DMS79 treated with DMSO at 0.1 percent for 48 hours (cell line): Measurements from ENCODE around the gene OTOGL.
"Not testable (repeated sequence)": the region's sequence is repeated elsewhere in the genome, so short reads cannot be mapped to it uniquely, and the experiment has no call there.

ENCODE experiments used
- DNase-seq: peaks from one replicate; lab custom pipeline; 2025; lab: John Stamatoyannopoulos, UW

The OTOGL gene

DNA sequence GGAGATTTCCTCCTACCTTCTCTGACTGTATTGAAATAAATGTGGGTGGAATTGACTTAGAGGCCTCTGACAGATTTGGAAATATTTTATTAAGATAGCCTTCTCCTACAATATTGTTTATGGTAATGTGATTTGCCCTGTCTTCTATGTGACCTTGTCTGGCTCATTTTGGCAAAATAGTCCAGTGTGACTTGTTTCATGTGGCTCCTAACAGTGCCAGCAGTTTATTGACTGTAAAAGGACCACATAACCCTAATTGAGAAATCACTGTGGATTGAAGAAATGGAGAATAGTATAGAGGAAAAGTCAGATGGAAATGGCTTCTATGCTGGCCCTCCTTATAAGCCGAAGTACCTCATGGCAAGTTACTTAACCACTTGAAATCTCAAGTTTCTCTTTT is 173.8 kb downstream of the OTOGL start:
- DNase-seq, result peak; percentile 43

GRCh38 chr12:80277732-80278131 is 178.4 kb downstream of the OTOGL start:
- no peak for DNase-seq

GRCh38 chr12:80282226-80282625 is 182.9 kb downstream of the OTOGL start:
- DNase-seq, result no peak

DNA sequence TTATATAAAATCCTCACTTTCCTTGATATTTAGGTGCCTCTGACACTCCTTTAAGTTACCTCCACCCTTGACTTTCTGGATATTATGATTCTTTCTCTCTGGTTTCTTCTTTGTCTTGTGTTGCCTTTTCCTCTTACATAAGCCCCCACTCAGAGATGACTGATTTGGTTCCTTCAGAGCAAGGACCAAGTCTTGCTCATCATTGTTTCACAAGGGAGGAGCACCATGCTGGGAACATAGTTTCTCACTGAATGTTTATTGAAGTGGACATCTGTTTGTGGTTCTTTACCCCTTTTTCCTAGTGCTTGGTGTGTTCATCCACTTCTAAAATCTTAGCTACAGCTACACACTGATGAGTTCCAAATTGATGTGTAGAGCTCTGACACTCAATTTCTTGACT is 183.4 kb downstream of the OTOGL start:
- no peak for DNase-seq

DNA sequence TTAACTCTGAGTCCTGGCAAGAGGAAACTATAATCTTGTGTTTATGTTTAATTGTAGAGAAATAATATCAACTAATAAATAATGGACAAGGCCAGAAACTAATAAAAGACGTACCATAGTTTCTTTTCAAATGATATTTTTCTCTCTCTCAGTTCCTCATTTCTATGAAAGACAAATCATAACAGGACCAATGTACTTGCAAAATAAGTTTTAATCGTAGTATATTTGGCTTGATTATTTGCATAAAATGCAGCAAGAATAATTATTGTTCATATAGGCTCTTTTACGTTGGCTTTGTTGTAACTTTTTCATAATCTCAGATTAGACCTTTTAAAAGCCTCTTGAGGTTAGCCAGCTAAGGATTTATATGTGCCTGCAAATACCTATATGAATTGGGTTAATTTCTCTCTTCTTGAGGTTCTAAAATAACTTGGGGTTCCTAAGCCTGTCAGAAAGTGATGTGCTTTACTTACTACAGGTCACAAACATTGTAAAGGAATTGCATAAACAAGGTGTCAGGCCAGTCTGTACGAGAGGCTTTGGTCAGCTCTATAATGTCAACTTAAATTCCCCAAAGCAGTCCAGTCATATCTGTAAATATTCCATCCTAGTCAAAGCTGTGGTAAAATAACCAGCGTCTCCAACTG is 191.9 kb downstream of the OTOGL start:
- no peak for DNase-seq

DNA sequence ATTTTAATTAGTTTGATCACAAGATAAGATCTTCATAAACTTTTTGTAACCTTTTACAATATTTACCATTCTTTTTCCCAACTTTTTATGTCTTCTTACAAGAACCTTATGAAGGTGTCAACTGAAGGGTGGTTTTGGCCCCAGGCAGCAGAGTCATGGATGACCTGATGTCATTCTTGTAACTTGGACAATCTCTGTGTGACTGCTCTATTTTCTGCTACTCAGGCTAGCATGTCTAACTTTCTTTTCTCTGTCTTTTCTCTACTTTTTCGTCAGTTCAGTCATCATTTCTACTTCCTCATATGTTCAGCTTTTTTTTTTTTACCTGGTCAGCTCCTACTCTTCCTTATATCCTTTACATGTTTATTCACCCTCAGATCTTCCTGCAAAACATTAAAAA is 194.0 kb downstream of the OTOGL start:
- DNase-seq, result no peak

GRCh38 chr12:80293759-80294158 is 194.4 kb downstream of the OTOGL start:
- DNase-seq, result no peak

DNA sequence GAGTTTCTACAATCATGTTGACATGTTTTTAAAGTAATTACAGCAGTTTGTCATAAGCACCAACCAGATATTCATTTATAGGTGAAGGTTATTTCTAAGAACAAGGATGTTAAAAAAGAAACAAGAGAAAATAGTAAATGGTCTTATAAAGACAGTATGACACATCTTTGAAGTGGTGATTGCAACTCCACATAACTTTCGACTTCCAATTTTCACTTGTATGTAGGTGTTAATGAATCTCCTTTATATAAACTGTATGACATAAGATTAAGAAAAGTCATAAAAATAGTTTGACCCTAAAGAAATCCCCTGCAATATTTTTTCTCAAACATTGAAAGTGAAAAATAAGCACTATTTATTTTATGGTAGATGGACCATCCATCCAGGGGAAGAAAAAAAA is 199.9 kb downstream of the OTOGL start:
- DNase-seq, result no peak

DNA sequence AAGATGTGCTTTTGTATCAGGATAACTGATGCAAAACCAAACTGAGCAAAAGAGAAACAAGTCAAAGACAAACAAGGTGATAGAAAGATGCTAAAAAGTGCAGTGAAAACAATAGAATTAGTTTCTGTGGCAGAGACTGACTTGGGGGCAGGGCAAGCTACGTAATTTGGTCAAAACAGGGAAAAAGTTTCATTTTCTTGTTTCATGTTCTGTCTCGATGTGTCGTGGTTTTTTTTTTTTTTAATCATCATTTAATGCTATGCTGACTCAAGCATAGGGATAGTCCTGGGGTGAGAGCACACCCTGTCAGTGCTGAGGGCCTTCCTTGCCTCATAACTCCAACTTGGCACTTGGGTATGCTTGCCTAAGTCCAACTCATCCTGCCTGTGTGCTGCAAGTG is 200.6 kb downstream of the OTOGL start:
- no peak for DNase-seq

DNA sequence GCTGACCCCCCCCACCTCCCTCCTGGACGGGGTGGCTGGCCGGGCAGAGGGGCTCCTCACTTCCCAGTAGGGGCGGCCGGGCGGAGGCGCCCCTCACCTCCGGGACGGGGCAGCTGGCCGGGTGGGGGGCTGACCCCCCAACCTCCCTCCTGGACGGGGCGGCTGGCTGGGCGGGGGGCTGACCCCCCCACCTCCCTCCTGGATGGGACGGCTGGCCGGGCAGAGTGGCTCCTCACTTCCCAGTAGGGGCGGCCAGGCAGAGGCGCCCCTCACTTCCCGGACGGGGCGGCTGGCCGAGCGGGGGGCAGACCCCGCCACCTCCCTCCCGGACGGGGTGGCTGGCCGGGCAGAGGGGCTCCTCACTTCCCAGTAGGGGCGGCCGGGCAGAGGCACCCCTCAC is 208.1 kb downstream of the OTOGL start:
- DNase-seq, result not testable (repeated sequence)

GRCh38 chr12:80313209-80313608 is 213.9 kb downstream of the OTOGL start:
- DNase-seq, result no peak

- DNase-seq, result no peak
Observed at GRCh38 chr12:80314741-80315140, 215.4 kb downstream of the OTOGL start.

GRCh38 chr12:80316222-80316621 is 216.9 kb downstream of the OTOGL start:
- no peak for DNase-seq

DNA sequence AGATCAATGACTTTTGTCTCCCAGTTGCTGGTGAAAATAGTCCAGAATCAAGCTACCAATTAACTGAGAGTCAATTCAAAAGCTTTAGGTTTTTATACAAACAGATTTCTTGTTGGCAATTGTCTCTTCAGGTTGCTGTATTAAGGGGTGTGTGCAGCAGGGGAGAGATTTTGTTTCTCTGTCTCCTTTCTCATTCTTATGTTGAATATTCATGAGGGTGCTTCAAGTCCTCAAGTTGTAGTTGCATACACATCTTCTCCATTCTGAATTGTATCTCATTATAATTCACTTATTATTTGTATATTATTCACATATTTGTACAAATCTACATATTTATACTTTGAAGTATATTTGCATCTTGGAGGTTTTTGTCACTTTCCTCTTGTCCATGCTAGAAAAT is 218.0 kb downstream of the OTOGL start:
- DNase-seq, result no peak

DNA sequence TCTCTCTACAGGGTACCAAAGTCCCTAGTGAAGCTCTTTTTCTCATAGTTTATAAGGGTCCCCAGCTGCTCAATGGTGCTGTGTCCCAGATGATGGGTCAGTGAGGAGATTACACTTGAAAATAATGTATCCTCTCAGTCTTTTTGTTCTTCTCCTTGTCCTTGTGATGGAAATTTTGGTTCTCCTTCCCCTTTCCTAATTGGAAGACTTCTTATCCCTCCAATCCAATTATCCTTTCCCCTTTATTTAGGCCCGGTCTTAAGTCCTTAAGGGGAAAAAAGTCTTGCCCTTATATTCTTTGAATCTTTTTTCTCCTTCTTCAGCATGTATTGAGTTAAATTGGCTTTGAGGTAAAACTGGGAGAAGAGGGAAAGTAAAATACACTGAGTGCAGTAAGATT is 218.6 kb downstream of the OTOGL start:
- DNase-seq, result no peak

GRCh38 chr12:80320121-80320678 is 220.9 kb downstream of the OTOGL start:
- DNase-seq, result no peak

GRCh38 chr12:80321653-80322052 is 222.3 kb downstream of the OTOGL start:
- no peak for DNase-seq

DNA sequence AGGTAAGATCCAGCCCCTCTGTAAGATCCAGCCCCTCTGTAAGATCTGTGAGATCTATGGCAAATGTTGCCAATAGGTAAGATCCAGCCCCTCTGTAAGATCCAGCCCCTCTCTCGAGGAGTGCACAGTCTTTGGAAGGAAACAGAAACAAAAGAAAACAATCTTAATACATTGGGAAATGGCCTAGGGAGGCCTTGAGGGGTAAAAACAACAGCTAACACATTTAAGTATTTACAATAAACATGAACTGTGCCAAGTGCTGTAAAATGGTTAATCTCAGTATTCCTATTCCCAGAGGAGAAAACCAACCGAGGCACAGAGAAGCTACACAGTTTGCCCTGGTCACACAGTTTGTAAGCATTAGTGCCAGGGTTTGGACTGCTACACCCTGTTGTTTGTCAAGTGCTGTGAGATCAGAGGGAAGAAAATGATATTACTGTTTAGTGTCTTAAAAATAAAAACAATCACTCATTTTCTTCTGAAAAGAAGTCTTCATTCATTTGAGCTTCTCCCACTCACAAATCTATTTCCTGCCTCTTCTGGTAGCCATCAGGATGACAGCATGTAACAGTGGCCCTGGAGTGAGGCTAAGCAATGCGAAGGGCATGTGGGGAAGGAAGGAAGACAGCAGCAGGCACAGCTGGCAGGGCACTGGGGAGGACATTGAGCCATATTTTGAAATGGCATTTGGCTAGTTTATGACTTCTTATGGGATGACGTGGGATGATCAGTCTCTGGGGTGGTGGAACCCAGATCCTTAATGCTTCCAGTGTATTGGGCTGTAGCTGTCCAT is 226.0 kb downstream of the OTOGL start:
- DNase-seq, result no peak

GRCh38 chr12:80332827-80333226 is 233.5 kb downstream of the OTOGL start:
- no peak for DNase-seq

DNA sequence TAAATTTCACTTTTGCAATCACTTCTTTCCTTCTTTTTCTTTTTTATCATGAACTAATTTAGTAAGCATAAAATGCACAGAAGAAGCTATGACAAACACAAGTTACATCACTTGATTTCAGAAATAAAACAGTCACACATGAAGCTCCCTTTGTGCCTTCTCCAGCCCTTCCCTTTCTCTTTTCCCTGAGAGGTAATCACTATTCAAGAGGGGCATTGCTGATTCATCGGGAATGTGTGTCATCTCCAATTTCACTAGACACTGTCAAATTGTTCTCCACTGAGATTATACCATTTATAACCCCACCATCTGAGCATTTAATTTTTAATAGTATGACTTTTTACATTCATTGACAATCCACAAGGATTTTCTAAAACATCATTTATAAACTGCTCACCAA is 253.1 kb downstream of the OTOGL start:
- no peak for DNase-seq

DNA sequence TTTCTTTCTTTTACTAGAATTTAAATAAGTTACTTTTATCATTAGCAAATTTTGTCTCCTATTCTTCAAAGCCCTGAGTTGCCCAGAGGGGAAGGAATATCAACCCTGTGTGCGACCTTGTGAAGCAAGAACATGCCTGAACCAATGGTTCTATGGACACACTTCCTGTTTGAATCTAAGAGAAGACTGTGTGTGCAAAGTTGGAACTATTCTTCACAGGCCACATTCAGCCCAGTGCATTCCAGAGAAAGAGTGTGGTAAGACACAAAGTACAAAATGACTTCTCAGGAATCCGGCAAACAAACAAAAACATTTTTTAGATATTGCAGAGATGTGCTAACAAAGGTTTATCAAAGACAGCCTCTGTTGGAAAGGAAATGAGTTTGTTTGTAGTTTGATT is 253.9 kb downstream of the OTOGL start:
- no peak for DNase-seq

DNA sequence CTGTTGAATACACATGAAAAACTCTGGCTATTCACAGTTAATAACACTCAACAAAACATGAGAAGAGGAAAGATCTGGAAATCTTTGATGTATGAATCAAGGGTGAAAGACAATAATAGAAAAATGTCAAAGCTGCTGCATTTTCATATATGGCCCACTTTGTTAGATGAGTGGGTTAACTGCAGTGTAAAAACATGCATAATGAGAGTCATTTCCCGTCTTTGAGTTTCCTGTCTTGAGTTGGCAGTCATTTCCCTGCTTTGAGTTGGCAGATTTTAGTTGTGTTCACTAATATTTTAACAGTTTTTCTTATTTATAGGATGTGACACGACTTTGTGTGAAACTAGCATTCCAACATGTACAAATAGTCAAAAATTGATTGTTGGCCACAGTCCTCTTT is 256.8 kb downstream of the OTOGL start:
- DNase-seq, result no peak

GRCh38 chr12:80359703-80360102 is 260.4 kb downstream of the OTOGL start:
- no peak for DNase-seq

- DNase-seq, result no peak
Observed at GRCh38 chr12:80364056-80364455, 264.7 kb downstream of the OTOGL start.
